NCI-H510A treated with DMSO at 0.1 percent for 48 hours (cell line): ENCODE results near the gene ERF.

Experiments
- DNase-seq: peaks from one replicate; lab custom pipeline; 2025; lab: John Stamatoyannopoulos, UW

The ERF gene

GRCh38 chr19:42239544-42240220 is 15.2 kb downstream of the ERF start:
- DNase-seq, result no peak

DNA sequence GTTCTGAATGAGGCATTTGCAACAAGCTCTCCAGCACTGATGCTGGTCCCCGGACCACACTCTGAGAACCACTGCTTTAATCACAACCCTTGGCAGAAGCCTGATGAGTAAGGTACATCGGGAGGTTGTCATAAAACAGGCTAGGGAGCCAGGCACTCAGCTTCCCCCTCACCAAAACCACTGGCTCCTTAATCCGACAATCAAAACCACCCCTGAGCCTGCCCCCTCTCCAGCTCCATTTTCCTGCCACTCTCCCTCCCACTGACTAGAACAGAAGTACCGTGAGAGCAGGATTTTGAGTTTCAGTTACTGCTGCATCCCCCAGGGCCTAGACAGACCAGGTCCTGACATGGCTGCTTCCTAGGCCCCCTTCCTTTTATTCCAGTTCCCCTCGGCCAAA is 19.7 kb downstream of the ERF start:
- no peak for DNase-seq

DNA sequence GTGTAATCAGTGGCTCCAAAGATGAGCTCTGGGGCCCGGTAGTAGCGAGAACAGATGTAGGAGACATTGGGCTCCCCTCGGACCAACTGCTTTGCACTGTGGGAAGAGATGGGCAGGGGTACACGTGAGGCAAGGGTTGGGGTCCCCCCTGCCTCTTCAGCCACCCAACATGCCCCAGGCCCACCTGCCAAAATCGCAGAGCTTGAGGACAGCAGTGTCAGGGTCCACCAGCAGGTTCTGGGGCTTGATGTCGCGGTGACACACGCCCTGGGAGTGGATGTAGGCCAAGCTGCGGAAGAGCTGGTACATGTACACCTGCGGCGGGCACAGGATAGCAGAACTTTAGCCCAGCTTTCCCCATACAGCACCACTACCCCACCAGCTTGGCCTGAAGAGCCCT is 20.6 kb downstream of the ERF start:
- no peak for DNase-seq

- no peak for DNase-seq
These were observed 21.1 kb downstream of the ERF start for GRCh38 chr19:42233678-42234292.

DNA sequence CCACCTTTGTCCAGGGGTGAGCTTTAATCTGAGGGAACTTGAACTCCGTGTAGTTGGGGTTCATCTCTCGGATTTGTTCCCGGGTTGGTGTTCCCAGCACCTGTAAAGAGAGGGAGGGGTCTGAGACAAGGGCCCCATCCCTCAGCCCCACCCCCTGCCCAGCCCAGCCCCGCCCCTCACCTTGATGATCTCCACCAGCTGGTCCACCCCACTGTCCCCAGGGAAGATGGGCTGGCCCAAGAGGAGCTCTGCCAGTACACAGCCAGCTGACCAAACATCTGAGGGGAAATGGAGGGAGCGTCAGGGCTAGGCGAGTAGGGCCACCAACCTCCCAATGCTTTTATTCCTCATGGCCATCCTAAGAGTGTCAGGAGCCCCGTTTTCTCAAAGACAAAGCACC is 21.8 kb downstream of the ERF start:
- no peak for DNase-seq

GRCh38 chr19:42232435-42232834 is 22.5 kb downstream of the ERF start:
- no peak for DNase-seq

DNA sequence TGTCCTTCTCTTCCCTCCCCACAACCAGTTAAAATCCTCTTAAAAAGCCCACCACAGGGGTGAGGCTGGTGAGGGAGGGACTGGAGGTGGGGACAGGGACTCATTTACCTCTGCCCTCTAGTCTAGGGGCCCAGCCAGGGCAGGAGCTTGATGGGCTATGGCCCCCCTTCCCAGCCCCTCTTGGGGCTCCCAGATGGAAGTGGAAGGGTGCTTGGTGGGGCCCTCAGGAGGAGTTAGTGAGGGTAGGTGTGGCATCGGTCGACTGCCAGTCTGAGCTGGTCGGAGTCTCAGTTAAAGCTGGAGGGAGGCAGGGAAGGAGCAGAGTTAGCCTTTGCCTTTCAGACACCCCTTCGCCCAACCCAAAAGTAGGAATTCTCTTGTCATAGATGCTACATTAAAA is 24.4 kb downstream of the ERF start:
- DNase-seq, result no peak

DNA sequence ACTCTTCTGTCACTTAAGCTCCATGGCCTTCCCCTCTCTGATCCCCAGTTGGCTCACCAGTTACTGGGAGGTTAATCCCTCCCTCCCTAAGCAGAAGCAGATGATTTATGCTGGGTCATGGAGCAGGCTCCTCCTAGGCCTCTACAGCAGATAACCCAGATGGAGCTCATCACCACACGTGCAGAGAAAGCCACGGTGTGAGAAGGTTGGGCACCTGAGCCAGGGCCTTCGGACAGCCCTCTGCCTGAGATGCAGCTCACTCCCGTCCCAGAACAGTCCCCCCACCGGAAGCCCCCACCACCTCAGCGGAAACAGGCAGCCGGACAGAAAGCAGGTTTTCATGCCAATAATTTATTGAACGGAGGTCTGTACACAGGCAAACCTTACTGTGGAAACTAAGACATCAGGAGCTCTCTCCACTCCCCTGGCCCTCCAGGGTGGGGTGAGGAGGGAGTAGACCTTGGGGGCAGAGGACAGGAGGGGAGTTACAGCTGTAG is 25.0 kb downstream of the ERF start:
- no peak for DNase-seq

- no peak for DNase-seq
These were observed 25.6 kb downstream of the ERF start for GRCh38 chr19:42229301-42229854.

- no peak for DNase-seq
These were observed 26.3 kb downstream of the ERF start for GRCh38 chr19:42228641-42229040.

- DNase-seq, result no peak
These were observed 28.0 kb downstream of the ERF start for GRCh38 chr19:42226886-42227285.

- no peak for DNase-seq
These were observed 29.1 kb downstream of the ERF start for GRCh38 chr19:42225718-42226292.

GRCh38 chr19:42224940-42225717 is 29.8 kb downstream of the ERF start:
- DNase-seq, result no peak

GRCh38 chr19:42220751-42221097 is 34.2 kb downstream of the ERF start:
- DNase-seq, result no peak

GRCh38 chr19:42219812-42220750 is 34.8 kb downstream of the ERF start, which contains the start of gene ZNF526:
ZNF526 (plus strand) TSS chr19:42220312; CDS start chr19:42224404, 4,092 bp downstream.
- peak; percentile 95 for DNase-seq

GRCh38 chr19:42217520-42218437 is 37.1 kb downstream of the ERF start, which contains the start of gene DEDD2:
DEDD2 (minus strand) TSS chr19:42217677; CDS start chr19:42217007, 670 bp downstream.
- DNase-seq, result peak; percentile 95

GRCh38 chr19:42216653-42217519 is 38.0 kb downstream of the ERF start:
- DNase-seq, result peak; percentile 54

DNA sequence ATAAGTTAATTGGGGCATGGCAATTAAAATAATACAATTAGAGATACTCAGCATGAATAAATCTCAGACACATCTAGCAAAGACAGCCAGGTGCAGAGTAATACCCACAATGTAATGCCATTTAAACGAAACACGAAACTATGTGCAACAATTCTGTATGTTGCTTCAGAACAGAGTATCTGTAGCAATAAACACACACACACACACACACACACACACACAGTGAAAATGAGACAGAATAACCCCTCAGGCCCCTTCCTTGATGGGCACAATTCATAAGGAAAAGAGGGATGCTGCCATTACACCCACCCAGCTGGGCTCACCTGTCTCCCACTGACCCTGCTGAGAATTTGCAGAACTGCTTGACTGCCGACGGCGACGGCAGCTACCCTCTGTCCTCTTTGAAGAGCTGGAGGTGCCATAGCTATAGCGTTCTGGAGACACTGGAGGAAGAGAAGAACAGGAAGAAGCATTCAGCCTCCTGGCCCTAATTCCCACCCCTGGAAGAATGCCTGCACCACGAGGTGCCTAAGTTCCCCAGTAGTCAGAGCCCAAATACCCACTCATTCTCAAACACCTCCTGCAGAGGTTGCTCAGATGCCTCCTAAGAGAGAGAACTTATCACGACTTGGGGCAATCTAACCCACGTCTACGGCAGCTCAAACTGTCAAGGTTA is 40.0 kb downstream of the ERF start:
- no peak for DNase-seq
